IMR-90 (cell line): Measurements from ENCODE around the gene LEKR1. TPM values are rescaled to one million over a fixed set of nuclear protein-coding genes. Genes with fewer than 3 reads are reported as not detected.

ENCODE experiments used
- ATAC-seq: fragments of 200-7000 bp; cut with Tn5 transposase; 2 replicates; pipeline ENCODE4 v1.9.1; 2020; ENCODE audit warnings: low read depth, mild to moderate bottlenecking, moderate library complexity
- BruUV-seq: library from RNA; stranded (reverse); fragments of 400-500 nt; replicated peaks from 2 replicates; lab custom pipeline; 2021; lab: Mats Ljungman, UMichigan
- CTCF ChIA-PET: fragments of 300-600 bp; formaldehyde crosslinking; extraction: SDS; loops from one replicate; lab custom pipeline; 2021; ENCODE audit warnings: antibody characterized with exemption; lab: Yijun Ruan, JAX
- POLR2A ChIA-PET: fragments of 300-600 bp; sonication (Branson Sonifier 250); formaldehyde crosslinking; loops from one replicate; lab custom pipeline; 2022; ENCODE audit warnings: antibody characterized with exemption; ENCODE audit not compliant: unreplicated experiment; lab: Charles Lee
- DNase-seq: peaks from one replicate; pipeline ENCODE4 v3.0.0; 2013
- H2AFZ ChIP-seq: replicated peaks from 2 replicates; pipeline ENCODE3; 2013; ENCODE audit warnings: low read length, mild to moderate bottlenecking; ENCODE audit not compliant: poor library complexity
- H2AK5ac ChIP-seq: 2 replicates; pipeline ENCODE4 v1.6.1; 2013; ENCODE audit warnings: low read depth, low read length, inconsistent platforms
- H2AK9ac ChIP-seq: replicated peaks from 2 replicates; pipeline ENCODE3; 2013; ENCODE audit warnings: mild to moderate bottlenecking, low read depth, low read length, moderate library complexity; ENCODE audit not compliant: poor library complexity
- H2BK120ac ChIP-seq: 2 replicates; pipeline ENCODE4 v1.6.1; 2013; ENCODE audit warnings: low read depth, low read length, inconsistent platforms
- H2BK15ac ChIP-seq: 3 replicates; pipeline ENCODE4 v1.6.1; 2013; ENCODE audit warnings: low read depth, low read length, inconsistent platforms
- H2BK20ac ChIP-seq: 2 replicates; pipeline ENCODE4 v1.6.1; 2013; ENCODE audit warnings: low read depth, mild to moderate bottlenecking, inconsistent platforms, low read length, moderate library complexity
- H2BK5ac ChIP-seq: 2 replicates; pipeline ENCODE4 v1.6.1; 2013; ENCODE audit warnings: mild to moderate bottlenecking, low read depth, low read length, inconsistent platforms; ENCODE audit not compliant: poor library complexity, severe bottlenecking
- H3K14ac ChIP-seq: replicated peaks from 2 replicates; pipeline ENCODE4 v1.6.1; 2013; ENCODE audit warnings: low read depth, low read length, inconsistent platforms
- H3K18ac ChIP-seq: 2 replicates; pipeline ENCODE4 v1.6.1; 2013; ENCODE audit warnings: low read depth, low read length, control low read depth
- H3K23ac ChIP-seq: 2 replicates; pipeline ENCODE4 v1.6.1; 2013; ENCODE audit warnings: low read depth, low read length, inconsistent platforms
- H3K27ac ChIP-seq: 2 replicates; pipeline ENCODE4 v1.5.1; 2013; ENCODE audit warnings: mild to moderate bottlenecking, control low read depth, low read length; ENCODE audit not compliant: insufficient read depth
- H3K27me3 ChIP-seq: 2 replicates; pipeline ENCODE4 v1.6.1; 2013; ENCODE audit warnings: low read length; ENCODE audit not compliant: control insufficient read depth, insufficient read depth
- H3K36me3 ChIP-seq: 2 replicates; pipeline ENCODE4 v1.6.1; 2013; ENCODE audit warnings: low read length, mixed read lengths; ENCODE audit not compliant: control insufficient read depth, insufficient read depth
- H3K4ac ChIP-seq: 2 replicates; pipeline ENCODE4 v1.6.1; 2013; ENCODE audit warnings: low read depth, low read length, inconsistent platforms
- H3K4me1 ChIP-seq: 2 replicates; pipeline ENCODE4 v1.6.1; 2013; ENCODE audit warnings: low read length, mixed read lengths; ENCODE audit not compliant: control insufficient read depth, insufficient read depth
- H3K4me2 ChIP-seq: 2 replicates; pipeline ENCODE4 v1.6.1; 2013; ENCODE audit warnings: low read depth, mild to moderate bottlenecking, control low read depth, low read length, moderate library complexity
- H3K4me3 ChIP-seq: 2 replicates; pipeline ENCODE4 v1.5.1; 2013; ENCODE audit warnings: low read depth, mild to moderate bottlenecking, control low read depth, low read length, moderate library complexity; ENCODE audit not compliant: insufficient read depth
- H3K56ac ChIP-seq: 2 replicates; pipeline ENCODE4 v1.6.1; 2013; ENCODE audit warnings: low read length, inconsistent platforms; ENCODE audit not compliant: insufficient read depth; ENCODE audit errors: extremely low read depth
- H3K79me1 ChIP-seq, 2 experiments: 2 replicates each; pipeline ENCODE4 v1.6.1; 2013; ENCODE audit warnings: low read length in 2 of 2, inconsistent platforms in 1 of 2, low read depth in 1 of 2
- H3K9ac ChIP-seq: 2 replicates; pipeline ENCODE4 v1.6.1; 2013; ENCODE audit warnings: low read depth, low read length, control low read depth
- H3K9me1 ChIP-seq: 2 replicates; pipeline ENCODE4 v1.6.1; 2013; ENCODE audit warnings: low read length, inconsistent platforms; ENCODE audit not compliant: insufficient read depth
- H3K9me3 ChIP-seq: 2 replicates; pipeline ENCODE4 v1.6.1; 2013; ENCODE audit warnings: low read length; ENCODE audit not compliant: control insufficient read depth, insufficient read depth
- H4K20me1 ChIP-seq: 2 replicates; pipeline ENCODE4 v1.6.1; 2013; ENCODE audit warnings: low read length, inconsistent platforms; ENCODE audit not compliant: insufficient read depth
- H4K5ac ChIP-seq: 2 replicates; pipeline ENCODE4 v1.6.1; 2013; ENCODE audit warnings: mild to moderate bottlenecking, low read depth, low read length, control low read depth
- H4K8ac ChIP-seq, 2 experiments: 2 replicates each; pipeline ENCODE4 v1.6.1; 2013; ENCODE audit warnings: low read depth in 2 of 2, low read length in 2 of 2, control low read depth in 1 of 2, inconsistent platforms in 1 of 2
- H4K91ac ChIP-seq: 2 replicates; pipeline ENCODE4 v1.6.1; 2013; ENCODE audit warnings: low read depth, low read length, inconsistent platforms; ENCODE audit not compliant: insufficient read depth
- BHLHE40 ChIP-seq: fragments of 150-350 bp; IDR thresholded peaks from 2 replicates; pipeline ENCODE4 v1.6.1; 2016; ENCODE audit warnings: mild to moderate bottlenecking, low read depth, low read length
- CEBPB ChIP-seq: IDR thresholded peaks from 2 replicates; pipeline ENCODE4 v1.6.1; 2012; ENCODE audit warnings: low read depth, low read length, improper control_type of control experiment
- CTCF ChIP-seq: conservative IDR thresholded peaks from 2 replicates; pipeline ENCODE4 v1.5.1; 2012; ENCODE audit warnings: mild to moderate bottlenecking, low read depth, low read length, improper control_type of control experiment
- ELK1 ChIP-seq: fragments of 150-350 bp; IDR thresholded peaks from 2 replicates; pipeline ENCODE4 v1.6.1; 2016; ENCODE audit warnings: low read depth, mild to moderate bottlenecking, low read length, moderate library complexity, borderline replicate concordance
- FOS ChIP-seq: fragments of 150-350 bp; IDR thresholded peaks from 2 replicates; pipeline ENCODE4 v1.6.1; 2016; ENCODE audit warnings: low read depth, low read length
- MAZ ChIP-seq: IDR thresholded peaks from 2 replicates; pipeline ENCODE4 v1.6.1; 2012; ENCODE audit warnings: low read depth, mild to moderate bottlenecking, low read length, improper control_type of control experiment, moderate library complexity, borderline replicate concordance
- MXI1 ChIP-seq: IDR thresholded peaks from 2 replicates; pipeline ENCODE4 v1.6.1; 2012; ENCODE audit warnings: low read depth, mild to moderate bottlenecking, low read length, moderate library complexity, borderline replicate concordance
- NFE2L2 ChIP-seq: fragments of 150-350 bp; IDR thresholded peaks from 2 replicates; pipeline ENCODE4 v1.6.1; 2016; ENCODE audit warnings: low read depth, mild to moderate bottlenecking, low read length
- POLR2A ChIP-seq: IDR thresholded peaks from 2 replicates; pipeline ENCODE4 v1.6.1; 2012; ENCODE audit warnings: mild to moderate bottlenecking, low read depth, low read length
- RAD21 ChIP-seq: IDR thresholded peaks from 2 replicates; pipeline ENCODE4 v1.6.1; 2012; ENCODE audit warnings: low read length, improper control_type of control experiment
- RCOR1 ChIP-seq: IDR thresholded peaks from 2 replicates; pipeline ENCODE4 v1.6.1; 2012; ENCODE audit warnings: mild to moderate bottlenecking, low read length, improper control_type of control experiment; ENCODE audit not compliant: insufficient replicate concordance
- SMC3 ChIP-seq: fragments of 150-350 bp; IDR thresholded peaks from 2 replicates; pipeline ENCODE4 v1.6.1; 2016; ENCODE audit warnings: low read depth, mild to moderate bottlenecking, antibody characterized with exemption, low read length, moderate library complexity
- whole genome bisulfite sequencing, 2 experiments: methylation state at CpG; one replicate each; pipeline versions ENCODE4 v1.1.5 to v1.1.7; 2013; ENCODE audit warnings: missing lambda C conversion rate in 2 of 2; ENCODE audit not compliant: insufficient read length in 1 of 2; ENCODE audit errors: extremely low coverage in 2 of 2; 5-methylcytosine and 5-hydroxymethylcytosine counted together
- dilution Hi-C: fragments of 300-500 bp; cut with HindIII; formaldehyde crosslinking; loops from one replicate; pipeline ENCODE4 v1.14.3; 2018; ENCODE audit warnings: low sequenced_read_pairs; ENCODE audit not compliant: unreplicated experiment
- in situ Hi-C: fragments of 300-500 bp; cut with MboI; formaldehyde crosslinking; loops from 3 replicates; pipeline ENCODE4 v1.14.3; 2019; ENCODE audit warnings: low sequenced_read_pairs, inconsistent platforms, mixed read lengths
- intact Hi-C: fragments of 100-400 bp; cut with micrococcal nuclease; formaldehyde crosslinking; loops from 2 replicates; pipeline ENCODE4 v1.10.0; 2022
- polyA plus RNA-seq, 3 experiments: library from polyadenylated mRNA; depleted of rRNA; stranded (reverse); fragments of >200 nt; gene quantifications; 2 replicates each; pipeline ENCODE4 v1.2.3, GENCODE V29; 2012; ENCODE audit warnings: low replicate concordance in 1 of 3
- total RNA-seq: library from RNA; depleted of rRNA; stranded (reverse); fragments of >200 nt; gene quantifications from 2 replicates; pipeline ENCODE4 v1.2.3, GENCODE V29; 2012

The LEKR1 gene
- total and polyA plus RNA-seq, 2 of the 4 experiments (the other 2 are of a cell fraction), result 0.19 to 0.36 TPM

- ChIA-PET CTCF (interaction anchor here (1.2 kb wide), 1 partner anchor 23 kb away, joined by 4 read pairs; no protein-coding TSS in a partner anchor), POLR2A (no interaction called here)
- H3K9ac ChIP-seq, result peak overlapping the region; percentile 84
- H2BK120ac ChIP-seq, result peak overlapping the region; percentile 98
- H3K4me1 ChIP-seq, result peaks cover 24% of the 10 kb centered on the region
- H4K20me1 ChIP-seq, result no peaks in the 10 kb centered on the region
- intact Hi-C loops (loop anchor here (2.0 to 5.0 kb wide), 5 partner anchors 125 to 314 kb away; partner anchors contain the start of gene TIPARP), in situ Hi-C loops (loop anchor here (5.0 kb wide), 2 partner anchors 130 to 265 kb away; no protein-coding TSS in a partner anchor), dilution Hi-C loops (no loop called here)
- 4% methylated on average over 20 of the region's 70 CpGs; no CpG with 5 or more reads in 1 of the 2 experiments for whole genome bisulfite sequencing, 2 experiments
- BruUV-seq, result TSS peak; percentile 98
- H3K79me1 ChIP-seq, result peaks cover 0 to 20% of the 10 kb centered on the region in 2 experiments; a peak in 2 of 4 replicates
- H3K9me1 ChIP-seq, result peaks cover 17% of the 10 kb centered on the region
- H3K27me3 ChIP-seq, result no peaks in the 10 kb centered on the region
- H3K56ac ChIP-seq, result peak overlapping the region; percentile 96
- peak; percentile 70 for ATAC-seq
- peak overlapping the region; percentile 99 for H3K4ac ChIP-seq
- H3K36me3 ChIP-seq, result no peaks in the 10 kb centered on the region
- H3K18ac ChIP-seq, result peak overlapping the region; percentile 100
- DNase-seq, result peak; percentile 90
- peak overlapping the region; percentile 78 for H2BK15ac ChIP-seq
- H2AFZ ChIP-seq, result peak overlapping the region; percentile 88
- peak overlapping the region; percentile 44 for H3K4me3 ChIP-seq
- H2AK9ac ChIP-seq, result peak overlapping the region; percentile 83
- H3K27ac ChIP-seq, result peak overlapping the region; percentile 96
- peak overlapping the region; percentile 95 for H3K14ac ChIP-seq
- H4K5ac ChIP-seq, result peak overlapping the region; percentile 96
- no peaks in the 10 kb centered on the region for H3K9me3 ChIP-seq
- H4K8ac ChIP-seq, result peak overlapping the region; percentile 80 to 94
- peak overlapping the region; percentile 100 for H4K91ac ChIP-seq
- peak overlapping the region; percentile 88 for H2BK5ac ChIP-seq
- peak overlapping the region; percentile 99 for H3K23ac ChIP-seq
- peak overlapping the region; percentile 92 for H3K4me2 ChIP-seq
- H2BK20ac ChIP-seq, result peak overlapping the region; percentile 96
- H2AK5ac ChIP-seq, result peak overlapping the region; percentile 85
- TF ChIP-seq RAD21 (peak; percentile 37; the same call in 1 of the 2 replicates), MXI1 (no peak), MAZ (peak; percentile 41; the same call in 1 of the 2 replicates), NFE2L2 (peak; percentile 52), CEBPB (peak; percentile 44; the same call in 1 of the 2 replicates), ELK1 (no peak), CTCF (peak; percentile 30), SMC3 (peak; percentile 32; the same call in 1 of the 2 replicates), BHLHE40 (peak; percentile 95), FOS (peak; percentile 69), POLR2A (peak; percentile 69; the same call in 1 of the 2 replicates), RCOR1 (peak; percentile 79)
Measured at GRCh38 chr3:156816794-156817645, 9.1 kb upstream of the LEKR1 start.
